ENCODE results near the gene GALNT7. TPM values are rescaled to one million over a fixed set of nuclear protein-coding genes. Genes with fewer than 3 reads are reported as not detected.
"Not testable (repeated sequence)": the region's sequence is repeated elsewhere in the genome, so short reads cannot be mapped to it uniquely, and the experiment has no call there.

The GALNT7 gene
- polyA plus RNA-seq (ENCODE audit: insufficient read length), result 33.8 TPM

GRCh38 chr4:173168396-173169177 is at the start of gene GALNT7:
GALNT7 (plus strand) TSS chr4:173168811; CDS start chr4:173168836, 25 bp downstream.
- DNase-seq (ENCODE audit: low read depth), result peak; percentile 29

- DNase-seq (ENCODE audit: low read depth), result not testable (repeated sequence)
Observed at GRCh38 chr4:173118819-173119218, 49.8 kb upstream of the GALNT7 start.

- no peak for DNase-seq (ENCODE audit: low read depth)
Observed at GRCh38 chr4:173119818-173120217, 48.8 kb upstream of the GALNT7 start.

- peak; percentile 17 for DNase-seq (ENCODE audit: low read depth)
Observed at GRCh38 chr4:173121076-173121561, 47.5 kb upstream of the GALNT7 start.

- no peak for DNase-seq (ENCODE audit: low read depth)
Observed at GRCh38 chr4:173124209-173124865, 44.3 kb upstream of the GALNT7 start.

- no peak for DNase-seq (ENCODE audit: low read depth)
Observed at GRCh38 chr4:173125216-173125812, 43.3 kb upstream of the GALNT7 start.

GRCh38 chr4:173128199-173128890 is 40.3 kb upstream of the GALNT7 start:
- DNase-seq (ENCODE audit: low read depth), result no peak

GRCh38 chr4:173130687-173131086 is 37.9 kb upstream of the GALNT7 start:
- DNase-seq (ENCODE audit: low read depth), result no peak

- DNase-seq (ENCODE audit: low read depth), result no peak
Observed at GRCh38 chr4:173134426-173134825, 34.2 kb upstream of the GALNT7 start.

GRCh38 chr4:173135241-173135847 is 33.3 kb upstream of the GALNT7 start:
- no peak for DNase-seq (ENCODE audit: low read depth)

GRCh38 chr4:173138624-173139023 is 30.0 kb upstream of the GALNT7 start:
- DNase-seq (ENCODE audit: low read depth), result no peak

- no peak for DNase-seq (ENCODE audit: low read depth)
Observed at GRCh38 chr4:173139561-173139960, 29.1 kb upstream of the GALNT7 start.

GRCh38 chr4:173145131-173145530 is 23.5 kb upstream of the GALNT7 start:
- no peak for DNase-seq (ENCODE audit: low read depth)

GRCh38 chr4:173146456-173146855 is 22.2 kb upstream of the GALNT7 start:
- DNase-seq (ENCODE audit: low read depth), result no peak

- DNase-seq (ENCODE audit: low read depth), result no peak
Observed at GRCh38 chr4:173151496-173151895, 17.1 kb upstream of the GALNT7 start.

GRCh38 chr4:173152104-173152503 is 16.5 kb upstream of the GALNT7 start:
- no peak for DNase-seq (ENCODE audit: low read depth)

GRCh38 chr4:173153445-173153844 is 15.2 kb upstream of the GALNT7 start:
- DNase-seq (ENCODE audit: low read depth), result no peak

GRCh38 chr4:173159791-173160190 is 8.8 kb upstream of the GALNT7 start:
- DNase-seq (ENCODE audit: low read depth), result no peak

GRCh38 chr4:173160871-173161270 is 7.7 kb upstream of the GALNT7 start:
- DNase-seq (ENCODE audit: low read depth), result no peak

GRCh38 chr4:173161311-173161710 is 7.3 kb upstream of the GALNT7 start:
- no peak for DNase-seq (ENCODE audit: low read depth)

GRCh38 chr4:173165706-173166105 is 2.9 kb upstream of the GALNT7 start:
- no peak for DNase-seq (ENCODE audit: low read depth)

GRCh38 chr4:173166491-173166890 is 2.1 kb upstream of the GALNT7 start:
- no peak for DNase-seq (ENCODE audit: low read depth)
